Heart left ventricle (tissue), 13 donors: ENCODE data around the gene TOX2.

ENCODE experiments used
- POLR2A ChIP-seq, 2 donors: fragments of 450-650 bp; IDR thresholded peaks; one replicate each; pipeline ENCODE4 v1.6.1; 2017; ENCODE audit warnings: antibody characterized with exemption in 2 of 2, mild to moderate bottlenecking in 2 of 2, moderate library complexity in 2 of 2
- TF ChIP-seq, protein P1 (sequence below), 12 donors: fragments of 200-600 bp; sonication (generic) in 4 of 12; IDR thresholded peaks; one replicate each; pipeline versions ENCODE4 v1.5.0 to v1.8.0; 2018 to 2022; ENCODE audit warnings: antibody characterized with exemption in 12 of 12, mild to moderate bottlenecking in 5 of 12
- donor health status: ischemic (EF 13 %, LVEDD 7.1; RV severe dilation, severe dysfunction).
- donor health status: DM: no; HTN: yes; CAD: no.
- donor health status: DM: no; HTN: no; CAD: no.
- donor health status: ischemic (EF 25% LVEDD 6.9; RV normal size, moderate dysfunction).
- donor health status: ischemic (EF 25% LVEDD 5.7; RV mildly dilated, moderate dysfunction).
- donor health status: ischemic (EF 35%, LVEDD 5.7; RV mildly dilated, moderate dysfunction).
- donor health status: nonischemic (EF 11% LVEDD 7.7; RV severe dilation, severe dysfunction).
- donor health status: DM: yes; HTN: yes; CAD: no.
- donor health status: PGD.
- donor health status: ischemic (EF 29% LVEDD 5.4; RV normal size, mild dysfunction).
- donor health status: nonischemic (EF 23%, LVEDD 6.1; RV moderate dilation, normal function).

DNA sequence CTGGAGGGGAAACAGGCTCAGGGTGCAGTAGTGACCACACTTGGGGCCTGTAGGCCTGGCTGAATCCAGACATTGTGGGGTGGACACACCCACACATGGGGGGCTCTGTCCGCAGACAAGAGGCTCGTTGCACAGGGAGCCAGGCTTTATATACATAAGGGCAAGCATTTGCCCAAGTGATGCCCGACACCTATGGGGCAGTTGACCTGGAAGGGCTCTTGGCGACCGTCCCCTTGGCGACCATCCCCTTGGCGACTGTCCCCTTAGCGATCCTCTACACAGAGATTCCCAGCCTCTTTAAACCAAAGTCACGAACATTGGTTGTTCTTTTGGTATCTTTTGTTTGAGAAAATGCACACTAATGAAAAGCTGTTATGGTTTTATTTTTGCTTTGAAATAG lies 2.7 kb downstream of the TOX2 start:
- TF ChIP-seq, protein P1, sequence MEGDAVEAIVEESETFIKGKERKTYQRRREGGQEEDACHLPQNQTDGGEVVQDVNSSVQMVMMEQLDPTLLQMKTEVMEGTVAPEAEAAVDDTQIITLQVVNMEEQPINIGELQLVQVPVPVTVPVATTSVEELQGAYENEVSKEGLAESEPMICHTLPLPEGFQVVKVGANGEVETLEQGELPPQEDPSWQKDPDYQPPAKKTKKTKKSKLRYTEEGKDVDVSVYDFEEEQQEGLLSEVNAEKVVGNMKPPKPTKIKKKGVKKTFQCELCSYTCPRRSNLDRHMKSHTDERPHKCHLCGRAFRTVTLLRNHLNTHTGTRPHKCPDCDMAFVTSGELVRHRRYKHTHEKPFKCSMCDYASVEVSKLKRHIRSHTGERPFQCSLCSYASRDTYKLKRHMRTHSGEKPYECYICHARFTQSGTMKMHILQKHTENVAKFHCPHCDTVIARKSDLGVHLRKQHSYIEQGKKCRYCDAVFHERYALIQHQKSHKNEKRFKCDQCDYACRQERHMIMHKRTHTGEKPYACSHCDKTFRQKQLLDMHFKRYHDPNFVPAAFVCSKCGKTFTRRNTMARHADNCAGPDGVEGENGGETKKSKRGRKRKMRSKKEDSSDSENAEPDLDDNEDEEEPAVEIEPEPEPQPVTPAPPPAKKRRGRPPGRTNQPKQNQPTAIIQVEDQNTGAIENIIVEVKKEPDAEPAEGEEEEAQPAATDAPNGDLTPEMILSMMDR (IDR thresholded peaks at IDR 0.05): no peak
- TF ChIP-seq POLR2A (IDR thresholded peaks at IDR 0.05): no peak
